Suprapubic skin (tissue), 4 donors: Measurements from ENCODE around the gene TTC28.

ENCODE experiments used
- EP300 ChIP-seq: sonication (generic); formaldehyde crosslinking; IDR thresholded peaks from one replicate; pipeline ENCODE4 v1.6.1; 2017; ENCODE audit warnings: antibody characterized with exemption
- POLR2A ChIP-seq, 2 donors: fragments of 450-650 bp; IDR thresholded peaks; one replicate each; pipeline ENCODE4 v1.6.1; 2017; ENCODE audit warnings: antibody characterized with exemption in 2 of 2, mild to moderate bottlenecking in 2 of 2, moderate library complexity in 2 of 2
- POLR2AphosphoS5 ChIP-seq, 3 donors: sonication (generic); formaldehyde crosslinking; IDR thresholded peaks; one replicate each; pipeline ENCODE4 v1.6.1; 2017; ENCODE audit warnings: antibody characterized with exemption in 3 of 3
- TF ChIP-seq, protein P1 (sequence below), 2 donors: fragments of 200-600 bp in 1 of 2; fragments of 450-650 bp in 1 of 2; sonication (generic) in 1 of 2; IDR thresholded peaks; one replicate each; pipeline ENCODE4 v1.5.1; 2016 to 2019; ENCODE audit warnings: antibody characterized with exemption in 2 of 2, mild to moderate bottlenecking in 1 of 2, moderate library complexity in 1 of 2

DNA sequence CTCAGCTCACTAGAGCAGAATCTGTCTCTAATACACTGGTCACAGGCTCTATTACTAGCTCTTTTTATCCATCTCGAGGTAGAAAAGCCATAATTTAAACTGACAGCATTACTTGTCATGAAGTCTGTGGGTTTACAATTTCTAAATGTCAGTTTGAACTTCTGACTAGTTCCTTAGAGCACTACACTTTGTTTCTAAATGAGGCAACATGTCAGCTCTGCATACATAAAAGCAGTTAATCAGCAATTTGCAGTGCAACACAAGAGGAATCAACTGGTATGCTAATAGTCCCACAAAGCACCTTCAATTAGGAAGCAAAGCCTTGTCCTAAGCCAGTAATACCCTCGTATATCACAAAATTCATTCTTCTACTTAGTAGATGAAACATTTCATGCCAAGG is 321.3 kb downstream of the TTC28 start:
- TF ChIP-seq POLR2AphosphoS5 (IDR thresholded peaks at IDR 0.05) (no peak), POLR2A (IDR thresholded peaks at IDR 0.05) (no peak), EP300 (no peak)
- TF ChIP-seq, protein P1, sequence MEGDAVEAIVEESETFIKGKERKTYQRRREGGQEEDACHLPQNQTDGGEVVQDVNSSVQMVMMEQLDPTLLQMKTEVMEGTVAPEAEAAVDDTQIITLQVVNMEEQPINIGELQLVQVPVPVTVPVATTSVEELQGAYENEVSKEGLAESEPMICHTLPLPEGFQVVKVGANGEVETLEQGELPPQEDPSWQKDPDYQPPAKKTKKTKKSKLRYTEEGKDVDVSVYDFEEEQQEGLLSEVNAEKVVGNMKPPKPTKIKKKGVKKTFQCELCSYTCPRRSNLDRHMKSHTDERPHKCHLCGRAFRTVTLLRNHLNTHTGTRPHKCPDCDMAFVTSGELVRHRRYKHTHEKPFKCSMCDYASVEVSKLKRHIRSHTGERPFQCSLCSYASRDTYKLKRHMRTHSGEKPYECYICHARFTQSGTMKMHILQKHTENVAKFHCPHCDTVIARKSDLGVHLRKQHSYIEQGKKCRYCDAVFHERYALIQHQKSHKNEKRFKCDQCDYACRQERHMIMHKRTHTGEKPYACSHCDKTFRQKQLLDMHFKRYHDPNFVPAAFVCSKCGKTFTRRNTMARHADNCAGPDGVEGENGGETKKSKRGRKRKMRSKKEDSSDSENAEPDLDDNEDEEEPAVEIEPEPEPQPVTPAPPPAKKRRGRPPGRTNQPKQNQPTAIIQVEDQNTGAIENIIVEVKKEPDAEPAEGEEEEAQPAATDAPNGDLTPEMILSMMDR (IDR thresholded peaks at IDR 0.05): no peak
